ENCODE data around the gene OXA1L.

GRCh38 chr14:22814941-22815713, 48.6 kb downstream of the OXA1L start, which contains the start of gene SLC7A7:
- TF ChIP-seq CTCF (IDR thresholded peaks at IDR 0.05; ENCODE audit: low read length) (no peak), EZH2 (IDR thresholded peaks at IDR 0.05; ENCODE audit: borderline replicate concordance, low read length) (no peak)

All from OCI-LY1 (cell line).